ENCODE results near the gene IRAK2. TPM values are rescaled to one million over a fixed set of nuclear protein-coding genes. Genes with fewer than 3 reads are reported as not detected.
"Not testable (repeated sequence)": the region's sequence is repeated elsewhere in the genome, so short reads cannot be mapped to it uniquely, and the experiment has no call there.

IRAK2 gene
- polyA plus RNA-seq, 3 donors, result 0.78 to 2.0 (median 1.5) TPM

DNA sequence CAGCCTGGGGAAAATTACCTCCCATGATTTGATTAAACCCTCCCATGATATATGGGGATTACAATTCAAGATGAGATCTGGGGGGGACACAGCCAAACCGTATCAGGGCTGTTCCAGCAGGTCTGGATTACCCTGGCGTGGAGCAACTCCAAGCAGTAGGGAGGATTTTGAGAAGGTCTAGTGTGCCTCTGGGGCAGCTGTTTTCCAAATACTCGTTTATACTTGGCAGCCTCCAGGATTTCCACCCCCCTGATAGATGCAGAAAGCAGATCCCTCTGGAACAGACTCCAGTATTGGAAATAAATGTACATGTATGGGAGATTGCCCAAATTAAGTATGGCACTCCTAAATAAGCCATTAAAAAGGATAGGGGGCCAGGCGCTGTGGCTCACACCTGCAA, 7.7 kb upstream of the IRAK2 start:
- TF ChIP-seq, protein P1, sequence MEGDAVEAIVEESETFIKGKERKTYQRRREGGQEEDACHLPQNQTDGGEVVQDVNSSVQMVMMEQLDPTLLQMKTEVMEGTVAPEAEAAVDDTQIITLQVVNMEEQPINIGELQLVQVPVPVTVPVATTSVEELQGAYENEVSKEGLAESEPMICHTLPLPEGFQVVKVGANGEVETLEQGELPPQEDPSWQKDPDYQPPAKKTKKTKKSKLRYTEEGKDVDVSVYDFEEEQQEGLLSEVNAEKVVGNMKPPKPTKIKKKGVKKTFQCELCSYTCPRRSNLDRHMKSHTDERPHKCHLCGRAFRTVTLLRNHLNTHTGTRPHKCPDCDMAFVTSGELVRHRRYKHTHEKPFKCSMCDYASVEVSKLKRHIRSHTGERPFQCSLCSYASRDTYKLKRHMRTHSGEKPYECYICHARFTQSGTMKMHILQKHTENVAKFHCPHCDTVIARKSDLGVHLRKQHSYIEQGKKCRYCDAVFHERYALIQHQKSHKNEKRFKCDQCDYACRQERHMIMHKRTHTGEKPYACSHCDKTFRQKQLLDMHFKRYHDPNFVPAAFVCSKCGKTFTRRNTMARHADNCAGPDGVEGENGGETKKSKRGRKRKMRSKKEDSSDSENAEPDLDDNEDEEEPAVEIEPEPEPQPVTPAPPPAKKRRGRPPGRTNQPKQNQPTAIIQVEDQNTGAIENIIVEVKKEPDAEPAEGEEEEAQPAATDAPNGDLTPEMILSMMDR (IDR thresholded peaks at IDR 0.05), result no peak
- Histone ChIP-seq H3K4me2 (replicated peaks; ENCODE audit: extremely low read depth, low read length, poor library complexity, severe bottlenecking) (no peak overlapping the region), H3K27me3 (ENCODE audit: control insufficient read depth in 2 of 2, insufficient read depth in 2 of 2, low read length in 2 of 2) (no peaks in the 10 kb centered on the region), H3K79me2 (ENCODE audit: insufficient read depth, low read length) (no peaks in the 10 kb centered on the region), H3K4me3 (replicated peaks in 1 of 3; ENCODE audit: low read depth in 2 of 3, low read length in 3 of 3) (no peak overlapping the region), H3K9me3 (replicated peaks in 1 of 2; ENCODE audit: control insufficient read depth in 1 of 2, insufficient read depth in 1 of 2, low read length in 2 of 2) (no peaks in the 10 kb centered on the region), H2AFZ (ENCODE audit: insufficient read depth, low read depth, low read length, poor library complexity, severe bottlenecking) (no peak overlapping the region), H3K27ac (ENCODE audit: low read depth in 1 of 2, low read length in 2 of 2) (no peak overlapping the region), H3K9ac (ENCODE audit: insufficient read depth, low read length, poor library complexity, severe bottlenecking) (no peak overlapping the region), H3K4me1 (ENCODE audit: control insufficient read depth in 1 of 2, insufficient read depth in 2 of 2, low read length in 2 of 2) (peaks cover 8% of the 10 kb centered on the region in 2 donors), H4K20me1 (ENCODE audit: insufficient read depth, low read length) (no peaks in the 10 kb centered on the region), H3K36me3 (replicated peaks in 1 of 2; ENCODE audit: control insufficient read depth in 1 of 2, insufficient read depth in 2 of 2, low read length in 2 of 2) (peaks cover 19 to 32% of the 10 kb centered on the region in 2 donors)
- Mint-ChIP-seq H3K4me1 (peaks cover 9% of the 10 kb centered on the region), H3K36me3 (peaks cover 16 to 32% of the 10 kb centered on the region in 2 donors), H3K27ac (no peak overlapping the region), H3K27me3 (ENCODE audit: low read depth in 3 of 3) (peaks cover 0 to 2% (median 0%) of the 10 kb centered on the region in 3 donors), H3K4me3 (no peak overlapping the region), H3K9me3 (no peaks in the 10 kb centered on the region)
- DNase-seq, result no peak
- WGBS (ENCODE audit: insufficient coverage), result 100% methylated on average over 2 of the region's 4 CpGs
- intact Hi-C loops (cut with micrococcal nuclease), result no loop called here

DNA sequence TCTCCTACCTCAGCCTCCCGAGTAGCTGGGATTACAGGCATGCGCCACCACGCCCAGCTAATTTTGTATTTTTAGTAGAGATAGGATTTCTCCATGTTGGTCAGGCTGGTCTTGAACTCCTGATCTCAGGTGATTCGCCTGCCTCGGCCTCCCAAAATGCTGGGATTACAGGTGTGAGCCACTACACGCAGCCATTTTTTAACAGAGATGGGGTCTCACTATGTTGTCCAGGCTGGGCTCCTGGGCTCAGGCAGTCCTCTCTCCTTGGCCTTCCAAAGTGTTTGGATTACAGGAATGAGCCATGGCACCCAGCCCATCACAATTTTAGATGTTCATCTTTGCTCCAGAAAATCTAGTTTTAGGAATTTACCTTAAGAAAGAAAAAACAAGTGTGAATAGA, 6.2 kb upstream of the IRAK2 start:
- H3K36me3 Mint-ChIP-seq, result peaks cover 6 to 17% of the 10 kb centered on the region in 2 donors
- H3K9me3 ChIP-seq (replicated peaks in 1 of 2; ENCODE audit: control insufficient read depth in 1 of 2, insufficient read depth in 1 of 2, low read length in 2 of 2); H3K79me2 ChIP-seq (ENCODE audit: insufficient read depth, low read length); H3K27me3 Mint-ChIP-seq (ENCODE audit: low read depth in 3 of 3); H3K4me3 ChIP-seq (replicated peaks in 1 of 3; ENCODE audit: low read depth in 2 of 3, low read length in 3 of 3); intact Hi-C loops (cut with micrococcal nuclease); H3K27me3 ChIP-seq (ENCODE audit: control insufficient read depth in 2 of 2, insufficient read depth in 2 of 2, low read length in 2 of 2); H3K4me2 ChIP-seq (replicated peaks; ENCODE audit: extremely low read depth, low read length, poor library complexity, severe bottlenecking); H3K9ac ChIP-seq (ENCODE audit: insufficient read depth, low read length, poor library complexity, severe bottlenecking); H2AFZ ChIP-seq (ENCODE audit: insufficient read depth, low read depth, low read length, poor library complexity, severe bottlenecking); DNase-seq; H3K9me3 Mint-ChIP-seq; H3K27ac ChIP-seq (ENCODE audit: low read depth in 1 of 2, low read length in 2 of 2); H3K27ac Mint-ChIP-seq; H3K4me3 Mint-ChIP-seq; H4K20me1 ChIP-seq (ENCODE audit: insufficient read depth, low read length): not testable (repeated sequence)
- peaks cover 13% of the 10 kb centered on the region for H3K4me1 Mint-ChIP-seq
- Histone ChIP-seq H3K36me3 (replicated peaks in 1 of 2; ENCODE audit: control insufficient read depth in 1 of 2, insufficient read depth in 2 of 2, low read length in 2 of 2) (peaks cover 4 to 17% of the 10 kb centered on the region in 2 donors), H3K4me1 (ENCODE audit: control insufficient read depth in 1 of 2, insufficient read depth in 2 of 2, low read length in 2 of 2) (peaks cover 13% of the 10 kb centered on the region in 2 donors)
- 100% methylated on average over 3 of the region's 6 CpGs for WGBS (ENCODE audit: insufficient coverage)

Measured in CD14-positive monocyte (primary cell).